ENCODE measurements around the gene TLX1. TPM values are rescaled to one million over a fixed set of nuclear protein-coding genes. Genes with fewer than 3 reads are reported as not detected.

TLX1 gene
- total RNA-seq, 4 donors from 2014 or later = not detected

- DNase-seq = no peak
- Histone ChIP-seq H3K4me1 (no peaks in the 10 kb centered on the region), H3K9me3 (no peaks in the 10 kb centered on the region), H3K4me3 (no peak overlapping the region), H3K27me3 (peaks cover 0 to 17% (median 8%) of the 10 kb centered on the region in 3 donors), H3K27ac (no peak overlapping the region), H3K36me3 (no peaks in the 10 kb centered on the region)
- intact Hi-C loops (cut with DNase I; ENCODE audit: low total_unique reads) = no loop called here
- no peak for ATAC-seq
- in situ Hi-C loops (cut with MboI; ENCODE audit: low sequenced_read_pairs in 4 of 4) = loop anchor here in 2 of 4 donors (5.0 kb wide), 1 partner anchor 42 kb away; no protein-coding TSS in a partner anchor
- no peak for TF ChIP-seq POLR2A (IDR thresholded peaks at IDR 0.05)
- no peak for TF ChIP-seq CTCF (IDR thresholded peaks at IDR 0.05 in 4 of 5, conservative IDR thresholded peaks at IDR 0.05 in 1 of 5)
Measured at GRCh38 chr10:101099901-101100300, 31.2 kb upstream of the TLX1 start.

- TF ChIP-seq CTCF (IDR thresholded peaks at IDR 0.05 in 4 of 5, conservative IDR thresholded peaks at IDR 0.05 in 1 of 5) (no peak), POLR2A (IDR thresholded peaks at IDR 0.05) (no peak)
- intact Hi-C loops (cut with DNase I; ENCODE audit: low total_unique reads) = no loop called here
Measured at GRCh38 chr10:101101372-101101881, 29.7 kb upstream of the TLX1 start.

GRCh38 chr10:101103430-101103829 is 27.7 kb upstream of the TLX1 start:
- Histone ChIP-seq H3K27ac (no peak overlapping the region), H3K9me3 (no peaks in the 10 kb centered on the region), H3K4me3 (no peak overlapping the region), H3K36me3 (no peaks in the 10 kb centered on the region), H3K4me1 (no peaks in the 10 kb centered on the region), H3K27me3 (peaks cover 0 to 11% (median 8%) of the 10 kb centered on the region in 3 donors)
- TF ChIP-seq CTCF (IDR thresholded peaks at IDR 0.05 in 4 of 5, conservative IDR thresholded peaks at IDR 0.05 in 1 of 5) (no peak), POLR2A (IDR thresholded peaks at IDR 0.05) (no peak)
- DNase-seq (no peak), ATAC-seq (no peak)
- intact Hi-C loops (cut with DNase I; ENCODE audit: low total_unique reads) (no loop called here), in situ Hi-C loops (cut with MboI; ENCODE audit: low sequenced_read_pairs in 4 of 4) (no loop called here)

More at GRCh38 chr10:101101372-101101881, 29.7 kb upstream of the TLX1 start:
- Histone ChIP-seq H3K36me3 (no peaks in the 10 kb centered on the region), H3K4me1 (no peaks in the 10 kb centered on the region), H3K4me3 (no peak overlapping the region), H3K27me3 (peaks cover 0 to 12% (median 8%) of the 10 kb centered on the region in 3 donors), H3K27ac (no peak overlapping the region), H3K9me3 (no peaks in the 10 kb centered on the region)
- in situ Hi-C loops (cut with MboI; ENCODE audit: low sequenced_read_pairs in 4 of 4) = no loop called here
- no peak for DNase-seq
- ATAC-seq = no peak

GRCh38 chr10:101106351-101106750 is 24.7 kb upstream of the TLX1 start:
- Histone ChIP-seq H3K4me1 (no peaks in the 10 kb centered on the region), H3K27me3 (peaks cover 0 to 2% (median 0%) of the 10 kb centered on the region in 3 donors), H3K36me3 (no peaks in the 10 kb centered on the region), H3K27ac (no peak overlapping the region), H3K9me3 (no peaks in the 10 kb centered on the region), H3K4me3 (no peak overlapping the region)
- in situ Hi-C loops (cut with MboI; ENCODE audit: low sequenced_read_pairs in 4 of 4) (no loop called here), intact Hi-C loops (cut with DNase I; ENCODE audit: low total_unique reads) (no loop called here)
- TF ChIP-seq CTCF (IDR thresholded peaks at IDR 0.05 in 4 of 5, conservative IDR thresholded peaks at IDR 0.05 in 1 of 5) = no peak
- TF ChIP-seq POLR2A (IDR thresholded peaks at IDR 0.05) = no peak
- DNase-seq (no peak), ATAC-seq (no peak)

- in situ Hi-C loops (cut with MboI; ENCODE audit: low sequenced_read_pairs in 4 of 4) = no loop called here
- Histone ChIP-seq H3K27ac (no peak overlapping the region), H3K4me3 (no peak overlapping the region), H3K4me1 (no peaks in the 10 kb centered on the region), H3K9me3 (no peaks in the 10 kb centered on the region), H3K36me3 (no peaks in the 10 kb centered on the region), H3K27me3 (peaks cover 0 to 2% (median 1%) of the 10 kb centered on the region in 3 donors)
- ATAC-seq = no peak
- intact Hi-C loops (cut with DNase I; ENCODE audit: low total_unique reads) = no loop called here
- no peak for DNase-seq
- TF ChIP-seq CTCF (IDR thresholded peaks at IDR 0.05 in 4 of 5, conservative IDR thresholded peaks at IDR 0.05 in 1 of 5) (no peak), POLR2A (IDR thresholded peaks at IDR 0.05) (no peak)
Measured at GRCh38 chr10:101107771-101108170, 23.3 kb upstream of the TLX1 start.
